Tibial nerve (tissue), 4 donors: ENCODE results near the gene CDC42BPG. TPM values are rescaled to one million over a fixed set of nuclear protein-coding genes. Genes with fewer than 3 reads are reported as not detected.

Source experiments
- DNase-seq, 2 donors: peaks; one replicate each; pipeline ENCODE4 v3.0.0-alpha.2; 2019; ENCODE audit warnings: low spot score in 2 of 2
- H3K27ac ChIP-seq, 4 donors: fragments of 200-600 bp; sonication (generic) in 3 of 4; one replicate each; pipeline ENCODE4 v1.5.1; 2017 to 2019; ENCODE audit warnings: mild to moderate bottlenecking in 1 of 4
- H3K27me3 ChIP-seq, 2 donors: fragments of 200-600 bp; sonication (generic) in 1 of 2; one replicate each; pipeline versions ENCODE4 v1.5.1 to v1.6.0; 2017 to 2019
- H3K36me3 ChIP-seq, 3 donors: fragments of 200-600 bp; sonication (generic); one replicate each; pipeline ENCODE4 v1.5.1; 2018 to 2019
- H3K4me1 ChIP-seq, 4 donors: fragments of 200-600 bp; sonication (generic) in 3 of 4; one replicate each; pipeline ENCODE4 v1.5.1; 2017 to 2019
- H3K4me3 ChIP-seq, 4 donors: fragments of 200-600 bp; sonication (generic) in 3 of 4; one replicate each; pipeline ENCODE4 v1.5.1; 2017 to 2019; ENCODE audit warnings: mild to moderate bottlenecking in 1 of 4, moderate library complexity in 1 of 4
- H3K9me3 ChIP-seq, 4 donors: fragments of 200-600 bp; sonication (generic) in 3 of 4; one replicate each; pipeline ENCODE4 v1.5.1; 2017 to 2019
- EP300 ChIP-seq, 2 donors: sonication (generic); formaldehyde crosslinking; IDR thresholded peaks; one replicate each; pipeline ENCODE4 v1.6.1; 2017; ENCODE audit warnings: antibody characterized with exemption in 2 of 2, mild to moderate bottlenecking in 1 of 2
- POLR2A ChIP-seq, 2 donors: fragments of 450-650 bp; IDR thresholded peaks; one replicate each; pipeline ENCODE4 v1.6.1; 2017; ENCODE audit warnings: antibody characterized with exemption in 2 of 2, mild to moderate bottlenecking in 2 of 2, moderate library complexity in 2 of 2
- WGBS, 2 donors: methylation state at CpG; one replicate each; pipeline ENCODE4 v1.1.5; 2018; 5-methylcytosine and 5-hydroxymethylcytosine counted together
- total RNA-seq, 4 donors: library from RNA; depleted of rRNA; stranded (reverse); fragments of >200 nt; gene quantifications; one replicate each; pipeline ENCODE4 v1.1.0, GENCODE V29; 2016
- TF ChIP-seq, protein P1 (sequence below), 5 experiments: fragments of 200-600 bp in 3 of 5; fragments of 450-650 bp in 2 of 5; sonication (generic) in 3 of 5; IDR thresholded peaks; one replicate each; pipeline ENCODE4 v1.5.1; 2016 to 2019; ENCODE audit warnings: antibody characterized with exemption in 5 of 5, mild to moderate bottlenecking in 3 of 5, moderate library complexity in 2 of 5

CDC42BPG gene
- total RNA-seq, 4 donors from 2014 or later, result under 0.01 to 0.30 (median 0.21) TPM; not detected in 1

DNA sequence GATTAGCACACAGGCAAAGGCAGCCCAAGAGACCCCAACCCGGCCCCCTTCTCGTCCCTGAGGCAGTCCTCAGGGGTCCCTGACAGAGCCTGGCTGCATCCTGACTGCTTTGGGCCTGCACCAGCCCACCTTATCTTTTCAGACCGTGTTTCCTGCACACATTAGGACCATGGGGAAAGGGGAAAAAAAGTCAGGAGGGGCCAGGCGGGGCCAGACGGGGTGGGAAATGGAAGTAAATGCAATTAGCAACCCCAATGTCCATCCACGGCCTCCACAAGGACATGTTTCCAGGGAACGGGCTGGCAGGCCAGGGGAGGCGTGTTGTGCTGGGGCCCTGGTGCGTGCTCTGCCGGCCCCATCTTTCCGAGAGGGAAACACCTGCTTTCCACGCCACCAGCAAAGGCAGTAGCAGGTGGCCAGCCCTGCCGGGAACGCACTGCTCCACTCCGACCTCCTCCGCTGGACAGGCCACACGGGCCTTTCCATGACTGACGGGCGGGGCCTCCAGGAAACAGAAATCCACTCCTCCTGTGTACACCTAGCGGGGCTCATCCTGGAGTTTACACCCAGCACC, 26.5 kb upstream of the CDC42BPG start:
- no peak for DNase-seq
- peaks cover 4 to 85% (median 69%) of the 10 kb centered on the region in 4 donors for H3K4me1 ChIP-seq
- TF ChIP-seq, protein P1, sequence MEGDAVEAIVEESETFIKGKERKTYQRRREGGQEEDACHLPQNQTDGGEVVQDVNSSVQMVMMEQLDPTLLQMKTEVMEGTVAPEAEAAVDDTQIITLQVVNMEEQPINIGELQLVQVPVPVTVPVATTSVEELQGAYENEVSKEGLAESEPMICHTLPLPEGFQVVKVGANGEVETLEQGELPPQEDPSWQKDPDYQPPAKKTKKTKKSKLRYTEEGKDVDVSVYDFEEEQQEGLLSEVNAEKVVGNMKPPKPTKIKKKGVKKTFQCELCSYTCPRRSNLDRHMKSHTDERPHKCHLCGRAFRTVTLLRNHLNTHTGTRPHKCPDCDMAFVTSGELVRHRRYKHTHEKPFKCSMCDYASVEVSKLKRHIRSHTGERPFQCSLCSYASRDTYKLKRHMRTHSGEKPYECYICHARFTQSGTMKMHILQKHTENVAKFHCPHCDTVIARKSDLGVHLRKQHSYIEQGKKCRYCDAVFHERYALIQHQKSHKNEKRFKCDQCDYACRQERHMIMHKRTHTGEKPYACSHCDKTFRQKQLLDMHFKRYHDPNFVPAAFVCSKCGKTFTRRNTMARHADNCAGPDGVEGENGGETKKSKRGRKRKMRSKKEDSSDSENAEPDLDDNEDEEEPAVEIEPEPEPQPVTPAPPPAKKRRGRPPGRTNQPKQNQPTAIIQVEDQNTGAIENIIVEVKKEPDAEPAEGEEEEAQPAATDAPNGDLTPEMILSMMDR (IDR thresholded peaks at IDR 0.05), result no peak
- TF ChIP-seq POLR2A (IDR thresholded peaks at IDR 0.05) (no peak), EP300 (IDR thresholded peaks at IDR 0.05) (no peak)

GRCh38 chr11:64870176-64870892, 25.9 kb upstream of the CDC42BPG start:
- no peaks in the 10 kb centered on the region for H3K9me3 ChIP-seq
- peaks cover 0 to 29% (median 0%) of the 10 kb centered on the region in 3 donors for H3K36me3 ChIP-seq
- H3K27me3 ChIP-seq, result no peaks in the 10 kb centered on the region
- DNase-seq, result no peak
- H3K27ac ChIP-seq, result peak overlapping the region; percentile 30 to 98 (median 74)
- H3K4me1 ChIP-seq, result peaks cover 4 to 85% (median 66%) of the 10 kb centered on the region in 4 donors
- no peak for TF ChIP-seq POLR2A (IDR thresholded peaks at IDR 0.05)
- TF ChIP-seq EP300 (IDR thresholded peaks at IDR 0.05), result no peak
- TF ChIP-seq, protein P1 (IDR thresholded peaks at IDR 0.05), result no peak
- no peak overlapping the region for H3K4me3 ChIP-seq
- 23 to 30% methylated on average over 17 to 19 of the region's 19 CpGs for WGBS, 2 donors

More for the DNA sequence above, 26.5 kb upstream of the CDC42BPG start:
- Histone ChIP-seq H3K9me3 (no peaks in the 10 kb centered on the region), H3K27me3 (no peaks in the 10 kb centered on the region), H3K27ac (peak overlapping the region; percentile 30 to 98 (median 74)), H3K4me3 (peak overlapping the region in 1 of 4 donors; percentile 9), H3K36me3 (peaks cover 0 to 29% (median 0%) of the 10 kb centered on the region in 3 donors)
- 49 to 58% methylated on average over 11 to 20 of the region's 20 CpGs for WGBS, 2 donors

DNA sequence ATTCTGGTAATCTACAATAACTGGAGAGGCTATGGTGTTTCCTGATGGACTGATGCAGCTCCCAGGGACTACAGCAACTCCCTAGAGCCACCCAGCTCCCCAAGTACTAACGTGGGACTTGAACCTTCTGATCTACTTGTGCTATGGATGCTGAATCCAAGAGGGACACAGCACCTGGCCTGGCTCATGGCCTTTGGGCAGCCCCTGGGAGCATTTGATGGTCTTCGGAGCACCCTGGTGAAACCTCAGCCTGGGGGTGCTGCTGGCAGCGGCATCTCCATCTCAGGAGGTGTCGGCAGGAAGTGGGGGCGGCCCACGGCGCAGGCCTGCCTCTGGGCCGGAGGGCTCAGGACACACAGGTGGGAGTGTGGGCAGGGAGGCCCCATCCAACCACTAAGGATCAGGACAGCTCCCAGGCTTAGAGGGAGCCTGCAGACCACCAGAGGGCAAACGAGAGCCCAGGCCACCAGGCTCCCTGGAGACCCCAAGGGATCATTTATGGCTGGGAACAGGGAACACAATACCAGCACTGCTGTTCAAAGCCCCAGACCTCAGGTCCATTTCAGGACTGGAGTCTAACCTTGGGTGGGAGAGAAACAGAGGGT, 25.2 kb upstream of the CDC42BPG start:
- Histone ChIP-seq H3K27me3 (no peaks in the 10 kb centered on the region), H3K36me3 (peaks cover 0 to 29% (median 0%) of the 10 kb centered on the region in 3 donors), H3K4me1 (peaks cover 4 to 85% (median 65%) of the 10 kb centered on the region in 4 donors), H3K9me3 (no peaks in the 10 kb centered on the region), H3K27ac (peak overlapping the region; percentile 30 to 98 (median 74)), H3K4me3 (no peak overlapping the region)
- WGBS, 2 donors, result 62% methylated on average over 9 of the region's 9 CpGs; no CpG with 5 or more reads in 1 of the 2 donors
- DNase-seq, result no peak
- no peak for TF ChIP-seq EP300 (IDR thresholded peaks at IDR 0.05)
- TF ChIP-seq POLR2A (IDR thresholded peaks at IDR 0.05), result no peak
- TF ChIP-seq, protein P1 (IDR thresholded peaks at IDR 0.05), result no peak

- Histone ChIP-seq H3K27me3 (no peaks in the 10 kb centered on the region), H3K9me3 (no peaks in the 10 kb centered on the region), H3K36me3 (peaks cover 0 to 29% (median 0%) of the 10 kb centered on the region in 3 donors), H3K4me1 (peaks cover 4 to 85% (median 65%) of the 10 kb centered on the region in 4 donors), H3K27ac (peak overlapping the region; percentile 30 to 98 (median 74)), H3K4me3 (no peak overlapping the region)
- no peak for DNase-seq
- 29 to 36% methylated on average over 19 to 21 of the region's 21 CpGs for WGBS, 2 donors
- no peak for TF ChIP-seq EP300 (IDR thresholded peaks at IDR 0.05)
- TF ChIP-seq POLR2A (IDR thresholded peaks at IDR 0.05), result no peak
- TF ChIP-seq, protein P1 (IDR thresholded peaks at IDR 0.05), result no peak
These were observed 24.6 kb upstream of the CDC42BPG start for GRCh38 chr11:64868904-64869570.
